Eye (tissue), 1 donor: ENCODE data around the gene DCDC2.
"Not testable (repeated sequence)": the region's sequence is repeated elsewhere in the genome, so short reads cannot be mapped to it uniquely, and the experiment has no call there.

Experiments used
- DNase-seq: peaks from one replicate; pipeline ENCODE4 v3.0.0-alpha.2; 2015

DCDC2 gene

DNA sequence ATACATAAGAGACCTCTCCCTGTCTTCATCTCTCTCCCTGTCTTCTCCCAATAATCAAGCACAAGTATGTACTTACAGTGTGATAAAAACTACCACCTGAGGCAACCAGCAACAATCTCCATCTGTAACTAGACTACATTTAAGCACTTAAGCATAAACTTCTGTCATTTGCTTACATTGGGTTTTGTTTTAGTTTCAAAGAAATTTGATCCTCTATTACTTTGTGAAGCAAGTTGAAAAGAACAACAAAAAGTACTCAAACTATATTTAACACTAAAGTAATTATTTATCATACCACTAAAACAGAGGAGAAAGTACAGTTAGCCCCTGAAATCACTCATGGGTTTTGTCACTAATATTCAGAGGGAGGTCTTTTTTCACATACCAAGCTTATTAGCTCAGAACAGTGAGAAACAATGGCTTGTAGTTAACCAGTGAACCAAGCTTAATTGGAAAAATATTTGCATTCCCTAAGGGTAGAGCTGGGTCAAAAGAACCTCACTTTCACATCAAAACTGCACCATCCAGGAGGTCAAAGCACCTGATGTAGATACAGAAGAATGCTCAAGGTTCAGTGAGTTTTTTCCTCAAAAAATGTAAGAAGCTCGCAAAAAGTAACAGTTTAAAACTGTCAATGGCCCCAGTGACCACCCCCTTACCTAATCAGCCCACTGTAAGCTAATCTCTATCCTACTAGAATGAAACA lies 34.1 kb downstream of the DCDC2 start:
- DNase-seq, result peak; percentile 88

DNA sequence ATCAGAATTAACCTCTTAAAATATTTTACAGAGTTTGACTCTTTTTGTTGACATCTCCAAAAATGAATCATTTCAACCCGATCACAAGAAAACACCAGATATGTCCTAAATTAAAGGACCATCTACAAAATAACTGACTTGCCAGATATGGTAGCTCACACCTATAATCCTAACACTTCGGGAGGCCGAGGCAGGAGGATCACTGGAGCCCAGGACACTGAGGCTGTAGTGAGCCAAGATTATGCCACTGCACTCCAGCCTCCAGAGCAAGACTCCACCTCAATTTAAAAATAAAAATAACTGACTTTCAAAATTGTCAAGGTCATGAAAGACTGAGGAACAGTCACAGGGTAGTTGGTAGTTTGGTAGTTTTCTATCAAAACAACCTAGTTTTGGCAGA lies 34.9 kb downstream of the DCDC2 start:
- no peak for DNase-seq

GRCh38 chr6:24322446-24322845 lies 35.4 kb downstream of the DCDC2 start:
- not testable (repeated sequence) for DNase-seq

GRCh38 chr6:24321538-24322162 lies 36.2 kb downstream of the DCDC2 start:
- DNase-seq, result no peak

GRCh38 chr6:24313251-24314141 lies 44.4 kb downstream of the DCDC2 start:
- DNase-seq, result peak; percentile 48

GRCh38 chr6:24311775-24312174 lies 46.1 kb downstream of the DCDC2 start:
- DNase-seq, result not testable (repeated sequence)

DNA sequence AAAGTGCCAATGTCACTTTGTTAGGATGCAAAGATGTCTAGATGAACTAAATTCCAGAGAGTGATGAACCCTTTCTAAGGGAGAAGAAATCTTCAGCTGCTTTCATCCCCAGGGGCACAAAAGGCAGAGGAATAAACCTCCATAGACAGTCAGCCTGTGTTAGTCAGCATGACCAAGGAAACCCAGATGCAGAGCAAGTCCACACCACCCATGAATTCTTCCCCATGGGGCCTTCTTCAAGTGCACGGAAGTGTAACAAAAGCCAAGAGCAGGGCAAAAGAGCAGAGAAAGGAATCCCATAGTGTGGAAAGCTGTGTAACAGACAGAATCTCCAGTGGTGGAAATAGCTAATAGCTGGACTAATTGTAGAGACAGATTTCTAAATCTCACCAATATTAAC lies 50.0 kb downstream of the DCDC2 start:
- peak; percentile 65 for DNase-seq

- DNase-seq, result no peak
Observed at GRCh38 chr6:24306936-24307335, 50.9 kb downstream of the DCDC2 start.

DNA sequence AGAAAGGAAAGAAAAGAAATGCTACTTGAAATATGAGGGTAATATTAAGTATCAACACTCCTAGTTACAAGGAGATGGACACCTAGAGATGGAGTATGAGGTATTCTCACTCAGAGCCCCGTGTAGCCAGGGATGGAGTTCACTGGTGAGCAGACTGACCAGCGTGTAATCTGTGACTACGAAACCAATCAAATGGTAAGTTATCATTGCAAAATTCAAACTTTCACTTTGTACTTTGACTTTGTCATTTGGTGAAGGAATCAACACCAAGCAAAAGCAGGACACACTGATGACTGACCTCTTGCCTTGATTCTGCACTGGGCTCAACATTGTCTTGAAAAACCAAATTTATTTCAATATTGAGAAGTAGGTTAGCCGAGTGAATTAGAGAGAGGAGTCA lies 51.8 kb downstream of the DCDC2 start:
- DNase-seq, result no peak

DNA sequence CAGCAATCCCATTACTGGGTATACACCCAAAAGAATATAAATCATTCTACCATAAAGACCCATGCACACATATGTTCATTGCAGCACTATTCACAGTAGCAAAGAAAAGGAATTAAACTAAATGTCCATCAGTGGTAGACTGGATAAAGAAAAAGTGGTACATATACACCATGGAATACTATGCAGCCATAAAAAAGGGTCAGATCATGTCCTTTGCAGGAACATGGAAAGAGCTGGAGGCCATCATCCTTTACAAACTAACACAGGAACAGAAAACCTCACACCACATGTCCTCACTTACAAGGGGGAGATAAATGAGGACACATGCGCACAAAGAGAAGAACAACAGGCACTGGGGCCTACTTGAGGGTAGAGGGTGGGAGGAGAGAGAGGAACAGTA lies 60.9 kb downstream of the DCDC2 start:
- DNase-seq, result no peak

- not testable (repeated sequence) for DNase-seq
Observed at GRCh38 chr6:24293852-24294251, 64.0 kb downstream of the DCDC2 start.

- no peak for DNase-seq
Observed at GRCh38 chr6:24287239-24287638, 70.6 kb downstream of the DCDC2 start.

DNA sequence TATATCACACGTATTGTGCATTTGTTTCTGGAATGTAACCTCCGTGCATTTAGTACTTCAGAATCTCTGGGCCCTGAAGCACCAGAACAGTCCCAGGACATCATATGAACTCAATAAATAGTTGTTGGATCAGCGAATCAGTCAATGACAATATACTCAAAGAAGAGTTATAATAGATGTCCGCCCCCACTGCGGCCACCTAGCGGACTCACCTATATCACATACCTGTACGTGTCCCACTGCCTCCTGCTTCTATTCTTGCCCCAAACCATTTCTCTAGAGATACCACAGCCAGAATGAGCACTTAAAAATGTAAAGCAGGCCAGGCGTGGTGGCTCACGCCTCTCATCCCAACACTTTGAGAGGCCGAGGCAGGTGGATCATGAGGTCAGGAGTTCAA lies 73.9 kb downstream of the DCDC2 start:
- no peak for DNase-seq

GRCh38 chr6:24283043-24283985 lies 74.5 kb downstream of the DCDC2 start:
- DNase-seq, result peak; percentile 94

- DNase-seq, result peak; percentile 71
Observed at GRCh38 chr6:24274441-24275083, 83.3 kb downstream of the DCDC2 start.

GRCh38 chr6:24273096-24273870 lies 84.6 kb downstream of the DCDC2 start:
- no peak for DNase-seq

DNA sequence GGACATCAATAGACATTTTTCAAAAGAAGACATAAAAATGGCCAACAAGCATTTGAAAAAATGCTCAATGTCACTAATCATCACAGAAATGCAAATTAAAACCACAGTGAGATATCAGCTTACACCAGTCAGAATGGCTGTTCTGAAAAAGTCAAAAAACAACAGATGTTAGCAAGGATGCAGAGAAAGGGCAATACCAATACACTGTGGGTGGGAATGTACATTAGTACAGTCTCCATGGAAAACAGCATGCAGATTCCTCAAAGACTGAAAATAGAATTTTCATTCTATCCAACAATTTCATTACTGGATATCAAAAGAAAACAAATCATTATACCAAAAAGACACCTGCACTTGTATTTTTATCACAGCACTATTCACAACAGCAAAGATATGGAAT lies 85.3 kb downstream of the DCDC2 start:
- DNase-seq, result no peak

DNA sequence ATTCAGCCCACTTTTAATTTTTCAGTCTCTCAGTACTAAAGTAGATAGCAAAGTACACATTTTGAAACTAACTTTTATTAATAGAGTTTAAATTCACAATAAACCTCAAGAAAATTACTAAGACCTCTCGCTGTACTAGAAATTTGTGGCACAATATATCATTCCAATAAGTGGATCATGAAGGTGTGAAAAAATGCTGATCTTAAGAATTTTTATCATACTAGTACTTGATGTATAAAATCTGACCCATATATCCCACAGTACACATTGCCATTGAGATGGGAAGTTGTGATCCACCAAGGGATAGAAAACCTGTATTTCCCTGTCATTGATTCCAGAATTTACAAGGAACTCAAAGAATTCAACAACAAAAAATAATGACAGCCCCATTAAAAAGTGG lies 85.7 kb downstream of the DCDC2 start:
- DNase-seq, result no peak

DNA sequence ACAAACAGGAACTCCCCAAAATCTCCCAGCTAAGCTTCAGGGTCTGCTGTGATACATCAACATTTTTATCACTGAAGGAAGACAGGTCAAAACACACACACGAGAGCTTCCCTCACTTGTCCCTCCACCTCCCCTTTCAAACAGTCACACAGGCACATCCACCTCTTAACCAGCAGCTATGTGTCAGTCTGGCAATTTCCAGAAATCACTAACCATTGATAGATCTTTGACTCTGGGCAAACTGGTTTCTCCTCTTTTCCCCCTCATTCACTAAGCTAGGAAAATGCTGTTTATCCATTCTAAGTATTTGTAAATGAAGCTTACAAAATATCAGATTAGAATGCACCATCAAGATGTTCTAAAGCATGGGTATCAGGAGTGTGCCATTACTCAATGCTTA lies 87.8 kb downstream of the DCDC2 start:
- no peak for DNase-seq

GRCh38 chr6:24258214-24258613 lies 99.6 kb downstream of the DCDC2 start:
- not testable (repeated sequence) for DNase-seq

GRCh38 chr6:24257282-24257681 lies 100.6 kb downstream of the DCDC2 start:
- DNase-seq, result no peak
